Activated CD8-positive, alpha-beta memory T cell treated with anti-CD3 and anti-CD28 coated beads for 48 hours (primary cell): ENCODE measurements around the gene IP6K2.

ENCODE experiments used
- DNase-seq, 3 experiments: peaks; one replicate each; pipeline ENCODE4 v3.0.0-alpha.2; 2020; ENCODE audit warnings: low read depth in 2 of 3, low spot score in 2 of 3

Gene IP6K2

DNA sequence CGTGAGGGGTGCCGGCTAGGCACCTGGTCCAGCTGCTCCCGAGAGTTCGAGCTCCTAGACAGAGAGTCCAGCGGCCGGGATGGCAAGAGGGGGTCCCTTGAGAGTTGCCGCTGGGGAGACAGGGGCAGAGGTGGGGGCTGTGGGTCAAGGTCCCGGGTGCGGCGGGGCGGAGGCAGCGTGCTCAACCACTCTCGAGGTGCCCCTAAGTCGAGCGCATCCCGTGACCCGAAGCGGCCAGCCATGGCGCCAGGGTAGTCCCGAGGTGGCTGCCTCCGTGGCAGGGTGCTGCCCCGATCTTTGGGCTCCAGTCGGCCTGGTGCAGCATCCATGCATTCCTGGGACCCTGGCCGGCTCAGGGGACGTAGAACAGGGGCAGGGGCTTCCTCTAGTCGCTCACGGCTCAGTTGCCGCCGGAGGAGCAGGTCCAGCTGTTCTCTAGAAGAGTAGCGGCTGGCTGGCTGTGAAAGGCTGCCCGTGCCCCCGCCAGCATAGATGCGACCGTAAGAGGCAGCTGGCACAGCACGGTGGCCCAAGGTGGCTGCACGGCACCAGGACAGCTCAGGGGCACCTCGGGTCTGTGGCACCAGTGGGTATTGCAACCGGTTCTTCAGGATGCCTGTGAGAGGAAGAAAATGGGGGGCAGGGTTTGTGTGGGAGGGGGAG lies 76.9 kb downstream of the IP6K2 start:
- DNase-seq = no peak
